IMR-90 (cell line): ENCODE measurements around the gene COMMD8. TPM values are rescaled to one million over a fixed set of nuclear protein-coding genes. Genes with fewer than 3 reads are reported as not detected.

Source experiments
- ATAC-seq: fragments of 200-7000 bp; cut with Tn5 transposase; 2 replicates; pipeline ENCODE4 v1.9.1; 2020; ENCODE audit warnings: low read depth, mild to moderate bottlenecking, moderate library complexity
- BruUV-seq: library from RNA; stranded (reverse); fragments of 400-500 nt; replicated peaks from 2 replicates; lab custom pipeline; 2021; lab: Mats Ljungman, UMichigan
- CTCF ChIA-PET: fragments of 300-600 bp; formaldehyde crosslinking; extraction: SDS; loops from one replicate; lab custom pipeline; 2021; ENCODE audit warnings: antibody characterized with exemption; lab: Yijun Ruan, JAX
- POLR2A ChIA-PET: fragments of 300-600 bp; sonication (Branson Sonifier 250); formaldehyde crosslinking; loops from one replicate; lab custom pipeline; 2022; ENCODE audit warnings: antibody characterized with exemption; ENCODE audit not compliant: unreplicated experiment; lab: Charles Lee
- DNase-seq: peaks from one replicate; pipeline ENCODE4 v3.0.0; 2013
- H2AFZ ChIP-seq: replicated peaks from 2 replicates; pipeline ENCODE3; 2013; ENCODE audit warnings: low read length, mild to moderate bottlenecking; ENCODE audit not compliant: poor library complexity
- H2AK5ac ChIP-seq: 2 replicates; pipeline ENCODE4 v1.6.1; 2013; ENCODE audit warnings: low read depth, low read length, inconsistent platforms
- H2AK9ac ChIP-seq: replicated peaks from 2 replicates; pipeline ENCODE3; 2013; ENCODE audit warnings: mild to moderate bottlenecking, low read depth, low read length, moderate library complexity; ENCODE audit not compliant: poor library complexity
- H2BK120ac ChIP-seq: 2 replicates; pipeline ENCODE4 v1.6.1; 2013; ENCODE audit warnings: low read depth, low read length, inconsistent platforms
- H2BK15ac ChIP-seq: 3 replicates; pipeline ENCODE4 v1.6.1; 2013; ENCODE audit warnings: low read depth, low read length, inconsistent platforms
- H2BK20ac ChIP-seq: 2 replicates; pipeline ENCODE4 v1.6.1; 2013; ENCODE audit warnings: low read depth, mild to moderate bottlenecking, inconsistent platforms, low read length, moderate library complexity
- H2BK5ac ChIP-seq: 2 replicates; pipeline ENCODE4 v1.6.1; 2013; ENCODE audit warnings: mild to moderate bottlenecking, low read depth, low read length, inconsistent platforms; ENCODE audit not compliant: poor library complexity, severe bottlenecking
- H3K14ac ChIP-seq: replicated peaks from 2 replicates; pipeline ENCODE4 v1.6.1; 2013; ENCODE audit warnings: low read depth, low read length, inconsistent platforms
- H3K18ac ChIP-seq: 2 replicates; pipeline ENCODE4 v1.6.1; 2013; ENCODE audit warnings: low read depth, low read length, control low read depth
- H3K23ac ChIP-seq: 2 replicates; pipeline ENCODE4 v1.6.1; 2013; ENCODE audit warnings: low read depth, low read length, inconsistent platforms
- H3K27ac ChIP-seq: 2 replicates; pipeline ENCODE4 v1.5.1; 2013; ENCODE audit warnings: mild to moderate bottlenecking, control low read depth, low read length; ENCODE audit not compliant: insufficient read depth
- H3K27me3 ChIP-seq: 2 replicates; pipeline ENCODE4 v1.6.1; 2013; ENCODE audit warnings: low read length; ENCODE audit not compliant: control insufficient read depth, insufficient read depth
- H3K36me3 ChIP-seq: 2 replicates; pipeline ENCODE4 v1.6.1; 2013; ENCODE audit warnings: low read length, mixed read lengths; ENCODE audit not compliant: control insufficient read depth, insufficient read depth
- H3K4ac ChIP-seq: 2 replicates; pipeline ENCODE4 v1.6.1; 2013; ENCODE audit warnings: low read depth, low read length, inconsistent platforms
- H3K4me1 ChIP-seq: 2 replicates; pipeline ENCODE4 v1.6.1; 2013; ENCODE audit warnings: low read length, mixed read lengths; ENCODE audit not compliant: control insufficient read depth, insufficient read depth
- H3K4me2 ChIP-seq: 2 replicates; pipeline ENCODE4 v1.6.1; 2013; ENCODE audit warnings: low read depth, mild to moderate bottlenecking, control low read depth, low read length, moderate library complexity
- H3K4me3 ChIP-seq: 2 replicates; pipeline ENCODE4 v1.5.1; 2013; ENCODE audit warnings: low read depth, mild to moderate bottlenecking, control low read depth, low read length, moderate library complexity; ENCODE audit not compliant: insufficient read depth
- H3K56ac ChIP-seq: 2 replicates; pipeline ENCODE4 v1.6.1; 2013; ENCODE audit warnings: low read length, inconsistent platforms; ENCODE audit not compliant: insufficient read depth; ENCODE audit errors: extremely low read depth
- H3K79me1 ChIP-seq, 2 experiments: 2 replicates each; pipeline ENCODE4 v1.6.1; 2013; ENCODE audit warnings: low read length in 2 of 2, inconsistent platforms in 1 of 2, low read depth in 1 of 2
- H3K9ac ChIP-seq: 2 replicates; pipeline ENCODE4 v1.6.1; 2013; ENCODE audit warnings: low read depth, low read length, control low read depth
- H3K9me1 ChIP-seq: 2 replicates; pipeline ENCODE4 v1.6.1; 2013; ENCODE audit warnings: low read length, inconsistent platforms; ENCODE audit not compliant: insufficient read depth
- H3K9me3 ChIP-seq: 2 replicates; pipeline ENCODE4 v1.6.1; 2013; ENCODE audit warnings: low read length; ENCODE audit not compliant: control insufficient read depth, insufficient read depth
- H4K20me1 ChIP-seq: 2 replicates; pipeline ENCODE4 v1.6.1; 2013; ENCODE audit warnings: low read length, inconsistent platforms; ENCODE audit not compliant: insufficient read depth
- H4K5ac ChIP-seq: 2 replicates; pipeline ENCODE4 v1.6.1; 2013; ENCODE audit warnings: mild to moderate bottlenecking, low read depth, low read length, control low read depth
- H4K8ac ChIP-seq, 2 experiments: 2 replicates each; pipeline ENCODE4 v1.6.1; 2013; ENCODE audit warnings: low read depth in 2 of 2, low read length in 2 of 2, control low read depth in 1 of 2, inconsistent platforms in 1 of 2
- H4K91ac ChIP-seq: 2 replicates; pipeline ENCODE4 v1.6.1; 2013; ENCODE audit warnings: low read depth, low read length, inconsistent platforms; ENCODE audit not compliant: insufficient read depth
- BHLHE40 ChIP-seq: fragments of 150-350 bp; IDR thresholded peaks from 2 replicates; pipeline ENCODE4 v1.6.1; 2016; ENCODE audit warnings: mild to moderate bottlenecking, low read depth, low read length
- CEBPB ChIP-seq: IDR thresholded peaks from 2 replicates; pipeline ENCODE4 v1.6.1; 2012; ENCODE audit warnings: low read depth, low read length, improper control_type of control experiment
- CHD1 ChIP-seq: IDR thresholded peaks from 2 replicates; pipeline ENCODE4 v1.6.1; 2012; ENCODE audit warnings: low read depth, low read length, improper control_type of control experiment
- CTCF ChIP-seq: conservative IDR thresholded peaks from 2 replicates; pipeline ENCODE4 v1.5.1; 2012; ENCODE audit warnings: mild to moderate bottlenecking, low read depth, low read length, improper control_type of control experiment
- FOS ChIP-seq: fragments of 150-350 bp; IDR thresholded peaks from 2 replicates; pipeline ENCODE4 v1.6.1; 2016; ENCODE audit warnings: low read depth, low read length
- MXI1 ChIP-seq: IDR thresholded peaks from 2 replicates; pipeline ENCODE4 v1.6.1; 2012; ENCODE audit warnings: low read depth, mild to moderate bottlenecking, low read length, moderate library complexity, borderline replicate concordance
- POLR2A ChIP-seq: IDR thresholded peaks from 2 replicates; pipeline ENCODE4 v1.6.1; 2012; ENCODE audit warnings: mild to moderate bottlenecking, low read depth, low read length
- RCOR1 ChIP-seq: IDR thresholded peaks from 2 replicates; pipeline ENCODE4 v1.6.1; 2012; ENCODE audit warnings: mild to moderate bottlenecking, low read length, improper control_type of control experiment; ENCODE audit not compliant: insufficient replicate concordance
- RFX5 ChIP-seq: IDR thresholded peaks from 2 replicates; pipeline ENCODE4 v1.8.0; 2012; ENCODE audit warnings: low read depth, mild to moderate bottlenecking, low read length, moderate library complexity
- SMC3 ChIP-seq: fragments of 150-350 bp; IDR thresholded peaks from 2 replicates; pipeline ENCODE4 v1.6.1; 2016; ENCODE audit warnings: low read depth, mild to moderate bottlenecking, antibody characterized with exemption, low read length, moderate library complexity
- USF2 ChIP-seq: fragments of 150-350 bp; IDR thresholded peaks from 2 replicates; pipeline ENCODE4 v1.6.1; 2017; ENCODE audit warnings: mild to moderate bottlenecking, antibody characterized with exemption, low read length, low read depth
- WGBS, 2 experiments: methylation state at CpG; one replicate each; pipeline versions ENCODE4 v1.1.5 to v1.1.7; 2013; ENCODE audit warnings: missing lambda C conversion rate in 2 of 2; ENCODE audit not compliant: insufficient read length in 1 of 2; ENCODE audit errors: extremely low coverage in 2 of 2; 5-methylcytosine and 5-hydroxymethylcytosine counted together
- dilution Hi-C: fragments of 300-500 bp; cut with HindIII; formaldehyde crosslinking; loops from one replicate; pipeline ENCODE4 v1.14.3; 2018; ENCODE audit warnings: low sequenced_read_pairs; ENCODE audit not compliant: unreplicated experiment
- in situ Hi-C: fragments of 300-500 bp; cut with MboI; formaldehyde crosslinking; loops from 3 replicates; pipeline ENCODE4 v1.14.3; 2019; ENCODE audit warnings: low sequenced_read_pairs, inconsistent platforms, mixed read lengths
- intact Hi-C: fragments of 100-400 bp; cut with micrococcal nuclease; formaldehyde crosslinking; loops from 2 replicates; pipeline ENCODE4 v1.10.0; 2022
- polyA plus RNA-seq, 3 experiments: library from polyadenylated mRNA; depleted of rRNA; stranded (reverse); fragments of >200 nt; gene quantifications; 2 replicates each; pipeline ENCODE4 v1.2.3, GENCODE V29; 2012; ENCODE audit warnings: low replicate concordance in 1 of 3
- total RNA-seq: library from RNA; depleted of rRNA; stranded (reverse); fragments of >200 nt; gene quantifications from 2 replicates; pipeline ENCODE4 v1.2.3, GENCODE V29; 2012

The COMMD8 gene
- total and polyA plus RNA-seq, 2 of the 4 experiments (the other 2 are of a cell fraction) = 12.5 to 12.6 TPM

- no peak overlapping the region for H3K23ac ChIP-seq
- no peaks in the 10 kb centered on the region; a peak in 1 of 4 replicates for H3K79me1 ChIP-seq
- H3K56ac ChIP-seq = no peak overlapping the region
- no peaks in the 10 kb centered on the region for H4K20me1 ChIP-seq
- no peak overlapping the region for H3K27ac ChIP-seq
- no peak overlapping the region for H3K14ac ChIP-seq
- CTCF ChIA-PET = no interaction called here
- H3K36me3 ChIP-seq = no peaks in the 10 kb centered on the region
- no peak overlapping the region for H3K4me3 ChIP-seq
- no peak overlapping the region for H2BK120ac ChIP-seq
- 80% methylated on average over 2 of the region's 2 CpGs; no CpG with 5 or more reads in 1 of the 2 experiments for WGBS, 2 experiments
- no peak overlapping the region for H2BK5ac ChIP-seq
- no peaks in the 10 kb centered on the region for H3K4me1 ChIP-seq
- in situ Hi-C loops = no loop called here
- no peak overlapping the region for H4K8ac ChIP-seq
- no peak overlapping the region for H3K9ac ChIP-seq
- no peak overlapping the region for H4K91ac ChIP-seq
- H3K9me3 ChIP-seq = no peaks in the 10 kb centered on the region
- DNase-seq = no peak
- ATAC-seq = no peak
- H3K4me2 ChIP-seq = no peak overlapping the region
- H2AFZ ChIP-seq = no peak overlapping the region
- H3K27me3 ChIP-seq = no peaks in the 10 kb centered on the region
- TF ChIP-seq RCOR1 (no peak), USF2 (no peak), RFX5 (no peak), SMC3 (no peak), FOS (no peak), CTCF (no peak), BHLHE40 (no peak), MXI1 (no peak), POLR2A (no peak), CHD1 (no peak), CEBPB (no peak)
- H2BK15ac ChIP-seq = no peak overlapping the region
- POLR2A ChIA-PET = no interaction called here
- intact Hi-C loops = loop anchor here (10.0 kb wide), 1 partner anchor 139 kb away; no protein-coding TSS in a partner anchor
- H3K4ac ChIP-seq = no peak overlapping the region
- no peak overlapping the region for H3K18ac ChIP-seq
- H4K5ac ChIP-seq = no peak overlapping the region
- H2BK20ac ChIP-seq = no peak overlapping the region
- H2AK5ac ChIP-seq = no peak overlapping the region
- dilution Hi-C loops = no loop called here
- BruUV-seq = no TSS peak
- no peak overlapping the region for H2AK9ac ChIP-seq
- no peaks in the 10 kb centered on the region for H3K9me1 ChIP-seq
Observed at GRCh38 chr4:47444031-47444430, 19.5 kb downstream of the COMMD8 start.
